GM10266 (cell line): ENCODE data around the gene CRELD1.
"Not testable (repeated sequence)": the region's sequence is repeated elsewhere in the genome, so short reads cannot be mapped to it uniquely, and the experiment has no call there.

Experiments
- DNase-seq: peaks from one replicate; pipeline ENCODE4 v3.0.0; 2012; ENCODE audit errors: extremely low spot score
- TF ChIP-seq, protein P1 (sequence below): IDR thresholded peaks from 2 replicates; pipeline ENCODE4 v1.5.1; 2012; ENCODE audit warnings: mild to moderate bottlenecking, low read depth; ENCODE audit not compliant: control insufficient read depth, insufficient read depth; ENCODE audit errors: missing control alignments

CRELD1 gene

DNA sequence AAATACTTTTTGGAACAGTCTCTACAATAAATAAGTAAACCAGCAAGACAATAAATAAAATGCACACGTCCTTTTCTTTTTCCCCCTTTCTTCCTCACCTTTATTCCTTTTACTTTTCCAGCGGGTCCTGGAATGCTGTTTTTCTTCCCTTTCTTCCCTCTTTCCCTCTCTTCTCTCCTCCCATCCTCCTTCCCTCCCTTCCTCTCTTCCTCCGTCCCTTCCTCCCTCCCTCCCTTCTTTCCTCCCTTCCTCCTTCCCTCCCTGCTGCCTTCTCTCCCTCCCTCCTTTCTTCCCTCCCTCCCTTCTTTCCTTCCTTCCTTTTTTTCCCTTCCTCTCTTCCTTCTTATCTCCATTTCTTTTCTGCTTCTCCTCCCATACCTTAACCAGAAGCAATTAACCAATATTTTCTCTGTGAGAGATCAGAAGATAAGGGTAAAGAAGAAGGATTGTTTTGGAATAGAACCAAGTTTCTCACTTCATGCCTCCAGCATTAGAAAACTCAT lies 34.3 kb upstream of the CRELD1 start:
- TF ChIP-seq, protein P1, sequence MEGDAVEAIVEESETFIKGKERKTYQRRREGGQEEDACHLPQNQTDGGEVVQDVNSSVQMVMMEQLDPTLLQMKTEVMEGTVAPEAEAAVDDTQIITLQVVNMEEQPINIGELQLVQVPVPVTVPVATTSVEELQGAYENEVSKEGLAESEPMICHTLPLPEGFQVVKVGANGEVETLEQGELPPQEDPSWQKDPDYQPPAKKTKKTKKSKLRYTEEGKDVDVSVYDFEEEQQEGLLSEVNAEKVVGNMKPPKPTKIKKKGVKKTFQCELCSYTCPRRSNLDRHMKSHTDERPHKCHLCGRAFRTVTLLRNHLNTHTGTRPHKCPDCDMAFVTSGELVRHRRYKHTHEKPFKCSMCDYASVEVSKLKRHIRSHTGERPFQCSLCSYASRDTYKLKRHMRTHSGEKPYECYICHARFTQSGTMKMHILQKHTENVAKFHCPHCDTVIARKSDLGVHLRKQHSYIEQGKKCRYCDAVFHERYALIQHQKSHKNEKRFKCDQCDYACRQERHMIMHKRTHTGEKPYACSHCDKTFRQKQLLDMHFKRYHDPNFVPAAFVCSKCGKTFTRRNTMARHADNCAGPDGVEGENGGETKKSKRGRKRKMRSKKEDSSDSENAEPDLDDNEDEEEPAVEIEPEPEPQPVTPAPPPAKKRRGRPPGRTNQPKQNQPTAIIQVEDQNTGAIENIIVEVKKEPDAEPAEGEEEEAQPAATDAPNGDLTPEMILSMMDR: no peak
- DNase-seq: no peak

DNA sequence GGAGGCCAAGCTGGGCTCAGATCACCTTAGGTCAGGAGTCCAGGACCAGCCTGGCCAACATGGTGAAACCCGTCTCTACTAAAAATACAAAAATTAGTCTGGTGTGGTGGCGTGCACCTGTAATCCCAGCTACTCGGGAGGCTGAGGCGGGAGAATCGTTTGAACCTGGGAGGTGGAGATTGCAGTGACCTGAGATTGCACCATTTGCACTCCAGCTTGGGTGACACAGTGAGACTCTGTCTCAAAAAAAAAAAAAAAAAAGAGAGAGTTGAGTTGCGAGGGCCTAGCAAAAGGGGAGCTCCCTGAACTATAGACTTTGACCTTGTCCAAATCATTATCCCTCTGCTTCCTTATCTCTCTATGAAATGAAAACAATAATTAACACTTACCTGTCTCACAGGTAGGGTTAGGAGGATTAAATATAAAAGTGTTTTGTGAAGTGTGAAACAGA lies 32.6 kb upstream of the CRELD1 start:
- DNase-seq: not testable (repeated sequence)

DNA sequence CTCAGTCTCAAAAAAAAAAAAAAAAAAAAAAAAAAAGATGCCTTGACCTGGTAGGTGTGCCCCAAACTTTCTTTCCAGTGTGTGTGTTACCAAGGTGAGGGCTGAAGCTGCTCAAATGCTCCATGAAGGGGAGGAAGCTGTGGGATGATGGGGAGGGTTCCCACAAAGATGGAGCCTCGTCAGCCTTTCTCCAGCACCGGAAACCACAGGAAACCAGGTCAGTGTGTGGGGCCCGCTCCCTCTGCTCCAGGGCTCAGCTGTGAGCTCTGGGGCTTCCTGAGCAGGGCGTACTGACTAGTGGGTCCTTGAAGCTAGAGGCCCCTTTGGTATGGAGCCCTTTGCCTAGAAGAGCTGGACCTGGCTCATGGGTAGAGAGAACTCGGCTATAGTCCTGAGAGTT lies 31.7 kb upstream of the CRELD1 start:
- no peak for DNase-seq
- TF ChIP-seq, protein P1: no peak

DNA sequence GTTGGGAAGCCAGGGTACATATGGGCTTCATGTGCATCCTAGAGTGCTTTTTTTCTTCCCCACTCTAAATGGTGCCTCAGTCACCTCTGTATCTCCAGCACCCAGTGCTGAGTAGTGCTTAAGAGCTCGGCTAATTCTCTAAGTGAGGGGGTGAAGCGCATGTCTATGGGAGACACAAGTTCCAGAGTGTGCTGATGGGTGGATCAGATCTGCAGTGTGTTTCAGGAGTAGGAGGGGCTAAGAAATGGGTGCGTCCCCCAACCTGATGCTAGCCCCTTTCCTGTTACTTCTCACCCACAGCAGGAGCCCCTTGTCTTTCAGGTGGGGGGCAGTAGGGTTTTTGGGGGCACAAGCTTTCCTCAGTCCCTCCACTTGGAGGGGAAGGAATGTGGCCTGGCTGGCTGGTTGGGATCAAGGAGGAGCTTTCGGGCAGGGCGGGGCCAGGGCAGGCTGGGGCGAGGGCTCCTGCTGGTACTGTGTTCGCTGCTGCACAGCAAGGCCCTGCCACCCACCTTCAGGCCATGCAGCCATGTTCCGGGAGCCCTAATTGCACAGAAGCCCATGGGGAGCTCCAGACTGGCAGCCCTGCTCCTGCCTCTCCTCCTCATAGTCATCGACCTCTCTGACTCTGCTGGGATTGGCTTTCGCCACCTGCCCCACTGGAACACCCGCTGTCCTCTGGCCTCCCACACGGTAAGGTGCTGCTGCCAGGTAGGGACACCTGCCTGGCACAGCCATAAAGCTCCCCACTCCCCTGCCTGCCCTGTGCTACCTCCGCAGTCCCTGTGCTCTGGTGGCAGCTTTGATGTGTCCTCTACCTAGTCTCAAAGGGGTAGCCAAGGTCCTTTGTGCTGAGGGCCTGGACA lies 31.0 kb upstream of the CRELD1 start, which contains the start of gene IL17RE:
Gene IL17RE (plus strand): TSS at position 477 of the 866 bp plus-strand sequence. CDS start 85 bp downstream, at position 562.
- TF ChIP-seq, protein P1: no peak
- no peak for DNase-seq

DNA sequence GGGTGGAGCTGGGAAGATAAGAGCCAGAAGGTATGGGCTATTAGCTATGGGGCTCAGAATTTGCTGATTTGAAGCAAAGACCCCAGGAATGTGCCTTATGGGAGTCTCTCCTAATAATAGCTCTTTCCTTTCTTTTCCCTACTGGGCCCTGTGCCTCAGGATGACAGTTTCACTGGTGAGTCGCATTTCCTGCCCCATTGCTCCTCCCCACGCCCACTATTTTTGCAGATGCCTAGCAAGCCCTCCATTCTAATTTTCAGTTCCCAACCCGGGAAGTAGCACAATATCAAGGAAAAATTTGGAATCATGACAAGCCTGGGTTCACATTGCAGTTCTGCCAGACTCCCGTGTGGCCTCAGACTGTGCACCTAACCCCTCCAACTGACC lies 30.4 kb upstream of the CRELD1 start:
- DNase-seq: no peak
- TF ChIP-seq, protein P1: no peak

DNA sequence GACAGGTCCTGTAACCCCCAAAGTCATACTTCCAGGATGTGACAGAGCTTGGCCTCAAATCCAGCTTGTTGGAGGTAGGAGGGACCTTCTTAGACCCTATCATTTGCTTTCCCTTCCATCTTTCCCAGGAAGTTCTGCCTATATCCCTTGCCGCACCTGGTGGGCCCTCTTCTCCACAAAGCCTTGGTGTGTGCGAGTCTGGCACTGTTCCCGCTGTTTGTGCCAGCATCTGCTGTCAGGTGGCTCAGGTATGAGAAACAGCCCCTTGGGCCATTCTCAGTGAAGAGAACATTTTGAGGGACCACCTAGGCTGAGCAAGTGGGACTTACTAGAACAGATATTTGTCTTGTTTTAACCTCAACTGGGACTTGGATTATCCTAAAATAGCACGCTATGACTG lies 29.7 kb upstream of the CRELD1 start:
- TF ChIP-seq, protein P1: no peak
- DNase-seq: no peak

DNA sequence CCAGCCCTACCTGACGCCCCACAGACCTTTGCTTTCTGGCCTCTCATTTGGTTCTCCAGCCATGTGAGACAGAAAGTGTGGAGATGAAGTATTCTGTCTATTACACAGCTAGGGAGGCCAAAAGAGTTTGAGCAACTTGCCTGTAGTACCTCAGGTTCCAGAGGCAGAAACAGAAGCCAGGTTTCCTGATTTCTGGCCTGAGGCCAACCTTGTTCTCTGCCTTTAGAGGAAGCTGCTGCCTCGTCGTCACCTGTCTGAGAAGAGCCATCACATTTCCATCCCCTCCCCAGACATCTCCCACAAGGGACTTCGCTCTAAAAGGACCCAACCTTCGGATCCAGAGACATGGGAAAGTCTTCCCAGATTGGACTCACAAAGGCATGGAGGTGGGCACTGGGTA lies 27.2 kb upstream of the CRELD1 start:
- TF ChIP-seq, protein P1: no peak
- DNase-seq: no peak

DNA sequence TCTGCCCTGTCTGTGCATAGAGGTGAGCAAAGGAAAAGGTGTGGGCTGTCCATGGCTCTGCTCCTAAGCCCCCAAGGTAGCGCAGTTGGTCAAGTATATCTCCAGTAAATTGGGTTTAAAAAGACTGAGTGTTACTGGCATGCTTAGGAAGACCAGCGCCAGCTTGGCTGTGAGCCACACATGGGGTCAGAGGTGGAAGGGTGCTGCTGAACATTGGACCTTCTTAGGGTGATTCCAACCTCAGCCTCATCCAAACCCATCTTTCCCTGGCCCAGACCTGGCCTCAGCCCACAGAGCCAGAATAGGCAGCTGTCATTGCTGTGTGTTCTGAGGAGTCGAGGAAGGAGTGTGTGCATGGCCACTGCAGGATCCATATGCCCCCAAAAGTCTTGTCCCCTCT lies 25.3 kb upstream of the CRELD1 start:
- TF ChIP-seq, protein P1: no peak
- DNase-seq: no peak
